Natural killer cell (primary cell): Measurements from ENCODE around the gene PVALEF. TPM values are rescaled to one million over a fixed set of nuclear protein-coding genes. Genes with fewer than 3 reads are reported as not detected.

ENCODE experiments used
- ATAC-seq, 3 donors: fragments of 150-1000 bp in 2 of 3; fragments of 200-7000 bp in 1 of 3; cut with Tn5 transposase; 1 replicate in 1 of 3; 2 replicates in 2 of 3; pipeline ENCODE4 v1.10.0; 2021; ENCODE audit warnings: mild to moderate bottlenecking in 2 of 3, moderate library complexity in 2 of 3
- DNase-seq, 2 donors: peaks; one replicate each; pipeline versions ENCODE4 v3.0.0 to v3.0.0-alpha.2; 2013 to 2021; ENCODE audit warnings: mixed read lengths in 1 of 2
- H3K27ac ChIP-seq: one replicate; pipeline ENCODE4 v1.5.1; 2013; ENCODE audit warnings: mild to moderate bottlenecking, low read length
- H3K27me3 ChIP-seq: one replicate; pipeline ENCODE4 v1.6.1; 2013; ENCODE audit warnings: low read length; ENCODE audit not compliant: control insufficient read depth, insufficient read depth
- H3K36me3 ChIP-seq: one replicate; pipeline ENCODE4 v1.6.1; 2013; ENCODE audit warnings: low read length; ENCODE audit not compliant: control insufficient read depth, insufficient read depth
- H3K4me1 ChIP-seq: one replicate; pipeline ENCODE4 v1.6.1; 2013; ENCODE audit warnings: low read length; ENCODE audit not compliant: control insufficient read depth, insufficient read depth
- H3K4me3 ChIP-seq: one replicate; pipeline ENCODE4 v1.5.1; 2013; ENCODE audit warnings: low read length
- H3K9me3 ChIP-seq: one replicate; pipeline ENCODE4 v1.6.1; 2013; ENCODE audit warnings: low read length; ENCODE audit not compliant: control insufficient read depth, insufficient read depth
- H3K27ac Mint-ChIP-seq, 2 donors: one replicate each; pipeline ENCODE4 v1.8.0; 2022; ENCODE audit warnings: mild to moderate bottlenecking in 2 of 2, mixed read lengths in 2 of 2, moderate library complexity in 1 of 2
- H3K27me3 Mint-ChIP-seq, 2 donors: one replicate each; pipeline ENCODE4 v1.8.0; 2022; ENCODE audit warnings: low read depth in 2 of 2, mixed read lengths in 2 of 2
- H3K36me3 Mint-ChIP-seq: one replicate; pipeline ENCODE4 v1.8.0; 2022; ENCODE audit warnings: mixed read lengths
- H3K4me1 Mint-ChIP-seq, 2 donors: one replicate each; pipeline ENCODE4 v1.8.0; 2022; ENCODE audit warnings: mixed read lengths in 2 of 2
- H3K4me3 Mint-ChIP-seq: one replicate; pipeline ENCODE4 v1.8.0; 2022; ENCODE audit warnings: mild to moderate bottlenecking, moderate library complexity, mixed read lengths
- H3K9me3 Mint-ChIP-seq, 2 donors: one replicate each; pipeline ENCODE4 v1.8.0; 2022; ENCODE audit warnings: mixed read lengths in 2 of 2
- WGBS: methylation state at CpG from one replicate; pipeline ENCODE4 v1.1.7; 2013; ENCODE audit warnings: missing lambda C conversion rate; ENCODE audit not compliant: insufficient coverage; 5-methylcytosine and 5-hydroxymethylcytosine counted together
- intact Hi-C: fragments of 100-400 bp; cut with micrococcal nuclease; formaldehyde crosslinking; loops from one replicate; pipeline ENCODE4 v1.14.2; 2022
- total RNA-seq, 4 donors: library from RNA; stranded (reverse); fragments of 120-200 nt in 1 of 4; gene quantifications; one replicate each; pipeline versions ENCODE4 v1.2.3 to v1.2.4, GENCODE V29; 2013 to 2022
- TF ChIP-seq, protein P1 (sequence below): fragments of 200-600 bp; IDR thresholded peaks from one replicate; pipeline ENCODE4 v1.8.0; 2022; ENCODE audit warnings: antibody characterized with exemption

Gene PVALEF
- total RNA-seq = not detected
- not detected for total RNA-seq (2013)

DNA sequence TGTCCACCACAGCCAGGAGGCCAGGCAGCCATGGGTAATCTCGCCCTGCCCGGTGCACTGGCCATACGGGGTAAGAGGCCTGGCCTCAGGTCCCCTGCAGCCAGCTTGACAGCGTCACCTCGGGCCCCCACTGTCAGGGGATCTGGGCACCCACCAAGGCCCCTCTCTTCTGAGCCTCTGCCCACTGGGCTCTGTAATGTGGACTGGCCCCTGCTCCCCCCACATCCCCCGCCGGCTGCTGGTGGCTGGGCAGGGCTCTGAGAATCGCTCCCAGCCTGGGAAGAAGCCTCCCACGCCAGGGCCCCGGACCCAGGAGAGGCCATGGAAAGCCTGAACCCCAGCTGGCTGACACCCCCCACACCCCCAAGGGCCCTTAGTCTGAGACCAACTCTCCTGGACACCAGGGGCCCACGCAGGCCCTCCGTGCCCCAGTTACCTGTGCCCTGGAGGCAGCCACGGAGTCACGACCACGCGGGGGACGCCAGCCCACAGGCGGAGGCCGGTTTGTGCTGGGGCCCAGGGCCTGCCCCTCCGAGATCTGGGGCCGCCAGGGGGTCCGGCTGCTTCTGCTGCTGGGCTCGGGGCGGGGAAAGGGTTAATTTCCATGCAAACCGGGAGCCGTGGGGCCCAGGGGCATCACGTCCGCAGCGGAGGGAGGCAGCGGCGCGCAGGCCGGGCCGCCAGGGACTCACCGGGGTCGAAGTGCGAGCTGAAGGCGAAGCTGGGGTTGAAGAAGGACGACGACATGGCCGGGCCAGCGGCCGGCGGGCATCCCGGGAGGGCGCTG lies at the start of gene PVALEF:
Gene PVALEF, plus strand, starts transcription at position 262 of the 787 bp plus-strand sequence. CDS start 15,720 bp downstream, outside the sequence.
- H3K27ac Mint-ChIP-seq = no peak within 1 kb of the TSS
- peaks cover 4 to 9% of the 10 kb centered on the region in 2 donors for H3K4me1 Mint-ChIP-seq
- peaks cover 14% of the 10 kb centered on the region for H3K27me3 ChIP-seq
- H3K4me3 Mint-ChIP-seq = peak within 1 kb of the TSS; percentile 80
- ATAC-seq (peak in 2 of 3 donors; percentile 49 to 50), DNase-seq (no peak)
- H3K9me3 Mint-ChIP-seq = no peaks in the 10 kb centered on the region
- TF ChIP-seq, protein P1, sequence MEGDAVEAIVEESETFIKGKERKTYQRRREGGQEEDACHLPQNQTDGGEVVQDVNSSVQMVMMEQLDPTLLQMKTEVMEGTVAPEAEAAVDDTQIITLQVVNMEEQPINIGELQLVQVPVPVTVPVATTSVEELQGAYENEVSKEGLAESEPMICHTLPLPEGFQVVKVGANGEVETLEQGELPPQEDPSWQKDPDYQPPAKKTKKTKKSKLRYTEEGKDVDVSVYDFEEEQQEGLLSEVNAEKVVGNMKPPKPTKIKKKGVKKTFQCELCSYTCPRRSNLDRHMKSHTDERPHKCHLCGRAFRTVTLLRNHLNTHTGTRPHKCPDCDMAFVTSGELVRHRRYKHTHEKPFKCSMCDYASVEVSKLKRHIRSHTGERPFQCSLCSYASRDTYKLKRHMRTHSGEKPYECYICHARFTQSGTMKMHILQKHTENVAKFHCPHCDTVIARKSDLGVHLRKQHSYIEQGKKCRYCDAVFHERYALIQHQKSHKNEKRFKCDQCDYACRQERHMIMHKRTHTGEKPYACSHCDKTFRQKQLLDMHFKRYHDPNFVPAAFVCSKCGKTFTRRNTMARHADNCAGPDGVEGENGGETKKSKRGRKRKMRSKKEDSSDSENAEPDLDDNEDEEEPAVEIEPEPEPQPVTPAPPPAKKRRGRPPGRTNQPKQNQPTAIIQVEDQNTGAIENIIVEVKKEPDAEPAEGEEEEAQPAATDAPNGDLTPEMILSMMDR = no peak
- 36% methylated on average over 46 of the region's 46 CpGs for WGBS
- intact Hi-C loops = no loop called here
- no peaks in the 10 kb centered on the region for H3K9me3 ChIP-seq
- H3K27ac ChIP-seq = no peak within 1 kb of the TSS
- H3K4me3 ChIP-seq = no peak within 1 kb of the TSS
- H3K27me3 Mint-ChIP-seq = peaks cover 0 to 7% of the 10 kb centered on the region in 2 donors
- no peaks in the 10 kb centered on the region for H3K36me3 ChIP-seq
- H3K4me1 ChIP-seq = peaks cover 15% of the 10 kb centered on the region
- H3K36me3 Mint-ChIP-seq = no peaks in the 10 kb centered on the region

DNA sequence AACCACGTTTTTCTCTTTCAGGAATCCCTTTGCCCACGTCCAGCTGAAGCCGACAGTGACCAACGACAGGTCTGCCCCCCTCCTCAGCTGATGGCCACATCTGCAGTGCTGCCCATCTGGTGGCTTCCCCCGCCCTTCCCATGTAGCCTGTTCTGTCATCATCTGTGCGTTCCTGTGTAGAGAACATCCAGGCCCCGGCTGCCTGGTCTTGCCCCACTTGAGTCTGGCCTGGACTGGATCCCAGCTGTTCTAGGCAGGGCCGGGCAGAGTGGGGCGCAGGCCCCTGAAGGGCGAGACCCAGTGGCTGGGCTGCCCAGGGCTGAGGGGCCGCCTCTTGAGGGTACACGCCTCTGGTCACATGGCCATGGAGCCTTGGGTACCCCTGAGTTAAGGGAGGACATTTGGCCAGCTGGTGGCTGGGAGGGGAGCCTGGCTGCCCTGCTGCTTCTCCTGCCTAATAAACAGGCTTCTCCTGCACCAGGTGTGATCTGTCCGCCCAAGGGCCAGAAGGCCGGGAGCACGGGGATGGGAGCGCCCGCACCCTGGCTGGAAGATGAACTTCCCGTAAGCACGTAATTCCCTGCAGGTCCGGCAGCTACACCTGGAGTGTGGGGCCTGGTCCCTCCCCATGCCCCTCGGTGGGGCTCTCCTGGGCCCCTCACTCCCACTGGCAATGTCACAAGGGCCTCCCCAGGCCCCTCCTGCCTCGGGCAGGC lies 49.4 kb upstream of the PVALEF start:
- Histone ChIP-seq H3K4me1 (peaks cover 15% of the 10 kb centered on the region), H3K9me3 (no peaks in the 10 kb centered on the region), H3K36me3 (no peaks in the 10 kb centered on the region), H3K27me3 (no peaks in the 10 kb centered on the region), H3K27ac (no peak overlapping the region), H3K4me3 (no peak overlapping the region)
- H3K4me3 Mint-ChIP-seq = no peak overlapping the region
- intact Hi-C loops = no loop called here
- no peak overlapping the region for H3K27ac Mint-ChIP-seq
- ATAC-seq (no peak), DNase-seq (no peak)
- H3K9me3 Mint-ChIP-seq = no peaks in the 10 kb centered on the region
- TF ChIP-seq, protein P1 = no peak
- H3K4me1 Mint-ChIP-seq = peaks cover 0 to 13% of the 10 kb centered on the region in 2 donors
- 89% methylated on average over 22 of the region's 22 CpGs for WGBS
- no peaks in the 10 kb centered on the region for H3K27me3 Mint-ChIP-seq
- no peaks in the 10 kb centered on the region for H3K36me3 Mint-ChIP-seq

DNA sequence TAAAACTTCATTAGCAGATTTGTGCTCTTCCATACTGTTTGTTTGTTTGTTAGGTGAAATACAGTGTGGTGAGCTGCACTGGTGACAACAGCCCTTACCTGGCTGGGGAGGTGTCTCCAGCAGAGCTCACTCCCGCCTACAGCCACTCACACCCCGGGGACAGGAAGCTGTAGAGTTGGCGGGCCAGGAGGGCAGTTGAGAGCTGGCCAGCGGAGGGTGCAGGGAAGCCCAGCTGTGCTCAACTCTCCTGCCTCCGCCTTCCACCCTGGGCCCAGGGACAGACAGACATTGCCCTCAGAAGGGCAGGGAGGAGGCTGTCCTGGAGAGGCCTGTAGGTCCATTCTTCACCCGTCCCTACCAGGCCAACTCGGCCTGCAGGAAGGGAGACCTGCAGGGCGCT lies 48.6 kb upstream of the PVALEF start:
- H3K27ac ChIP-seq = no peak overlapping the region
- 91% methylated on average over 7 of the region's 8 CpGs for WGBS
- H3K27me3 ChIP-seq = no peaks in the 10 kb centered on the region
- Mint-ChIP-seq H3K9me3 (no peaks in the 10 kb centered on the region), H3K27ac (no peak overlapping the region), H3K27me3 (no peaks in the 10 kb centered on the region), H3K4me3 (no peak overlapping the region), H3K36me3 (no peaks in the 10 kb centered on the region), H3K4me1 (peaks cover 0 to 13% of the 10 kb centered on the region in 2 donors)
- H3K4me3 ChIP-seq = no peak overlapping the region
- H3K36me3 ChIP-seq = no peaks in the 10 kb centered on the region
- no peak for DNase-seq
- H3K9me3 ChIP-seq = no peaks in the 10 kb centered on the region
- peaks cover 15% of the 10 kb centered on the region for H3K4me1 ChIP-seq
- intact Hi-C loops = no loop called here
- TF ChIP-seq, protein P1 = no peak
- ATAC-seq = no peak
